Measurements from ENCODE around the gene GAREM1. TPM values are rescaled to one million over a fixed set of nuclear protein-coding genes. Genes with fewer than 3 reads are reported as not detected.
"Not testable (repeated sequence)": the region's sequence is repeated elsewhere in the genome, so short reads cannot be mapped to it uniquely, and the experiment has no call there.

Gene GAREM1
- total RNA-seq, 1 donor from 2014 or later = 11.6 TPM

DNA sequence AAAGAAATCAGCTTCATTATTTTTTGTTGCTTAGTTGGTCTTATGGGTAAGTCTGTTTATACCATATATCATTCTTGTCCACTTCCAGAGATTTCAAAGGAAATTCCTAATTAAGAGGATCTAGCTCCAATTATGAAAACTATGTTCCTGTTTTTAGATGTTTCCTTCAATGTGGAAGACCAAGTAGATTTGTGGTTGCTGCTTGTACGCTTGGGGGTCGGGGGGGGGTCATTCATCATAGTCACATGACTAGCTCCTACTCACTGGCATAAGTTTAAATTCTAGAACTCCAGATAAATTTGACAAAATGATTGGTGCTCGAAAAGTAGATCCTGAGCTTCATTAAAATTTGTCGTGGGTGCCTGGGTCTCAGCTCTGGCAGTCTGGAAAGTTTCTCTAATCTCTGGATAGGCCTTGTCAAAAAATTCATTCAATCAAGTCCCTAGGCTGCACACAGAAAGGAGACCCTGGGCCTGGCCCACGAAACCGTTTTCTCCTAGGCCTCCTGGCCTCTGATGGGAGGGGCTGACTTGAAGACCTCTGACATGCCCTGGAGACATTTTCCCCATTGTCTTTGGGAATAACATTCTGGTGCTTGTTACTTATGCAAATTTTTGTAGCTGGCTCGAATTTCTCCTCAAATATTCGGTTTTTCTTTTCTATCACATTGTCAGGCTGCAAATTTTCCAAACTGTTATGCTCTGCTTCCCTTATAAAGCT lies 218.4 kb downstream of the GAREM1 start:
- no peak for DNase-seq

DNA sequence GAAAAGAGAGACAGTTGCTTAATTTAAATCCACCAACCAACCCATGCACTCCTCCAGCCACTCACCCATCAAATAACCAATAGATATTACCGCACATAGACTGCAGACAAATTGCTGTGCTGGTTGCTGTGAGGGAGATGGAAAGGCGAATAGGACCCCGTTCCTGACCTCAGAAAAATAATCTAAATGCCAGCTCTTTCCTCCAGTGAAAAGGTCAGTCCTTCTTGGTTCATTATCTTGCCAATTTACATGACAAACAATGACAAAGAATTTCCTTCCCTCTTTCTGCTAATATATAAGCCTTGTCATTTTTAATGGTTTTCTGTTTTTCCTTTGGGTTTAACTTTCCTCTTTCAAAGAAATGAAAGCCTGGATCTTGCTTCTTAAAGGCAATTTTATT lies 219.2 kb downstream of the GAREM1 start:
- no peak for DNase-seq

DNA sequence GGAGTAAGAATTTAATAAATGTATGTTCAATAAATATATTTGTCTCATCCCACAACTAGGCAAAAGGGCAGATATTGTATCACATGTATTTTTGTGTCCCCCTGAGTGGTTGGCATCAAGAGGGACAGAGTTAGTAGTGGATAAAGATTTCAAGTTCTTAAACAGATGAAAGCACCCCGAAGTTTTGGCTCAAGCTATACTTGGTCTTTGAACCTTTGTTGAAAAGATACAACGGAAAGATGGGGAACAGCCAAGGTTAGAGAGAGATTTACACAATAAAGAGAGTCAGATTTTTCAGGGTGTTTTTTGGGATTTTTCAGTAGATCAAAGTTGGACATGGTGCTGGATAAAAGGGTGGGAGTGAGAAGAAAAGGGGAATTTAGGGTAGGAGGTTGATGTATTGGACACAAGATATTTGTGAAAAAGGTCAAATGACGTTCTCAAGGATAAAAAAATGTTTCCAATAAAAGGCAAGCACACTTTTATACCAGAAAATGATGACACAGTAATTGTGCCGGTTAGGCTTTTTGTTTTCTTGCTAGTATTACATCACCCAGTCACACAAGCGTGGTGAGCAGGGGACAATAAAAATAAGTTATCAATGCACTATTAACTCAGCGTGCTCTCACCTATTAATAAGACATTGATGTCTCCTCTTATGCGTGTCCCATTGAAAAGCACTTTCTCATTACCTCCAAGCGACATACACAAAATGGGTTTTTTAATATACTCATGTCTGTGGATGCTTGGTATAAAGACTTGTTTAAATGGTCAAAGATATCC lies 221.3 kb downstream of the GAREM1 start:
- no peak for DNase-seq

DNA sequence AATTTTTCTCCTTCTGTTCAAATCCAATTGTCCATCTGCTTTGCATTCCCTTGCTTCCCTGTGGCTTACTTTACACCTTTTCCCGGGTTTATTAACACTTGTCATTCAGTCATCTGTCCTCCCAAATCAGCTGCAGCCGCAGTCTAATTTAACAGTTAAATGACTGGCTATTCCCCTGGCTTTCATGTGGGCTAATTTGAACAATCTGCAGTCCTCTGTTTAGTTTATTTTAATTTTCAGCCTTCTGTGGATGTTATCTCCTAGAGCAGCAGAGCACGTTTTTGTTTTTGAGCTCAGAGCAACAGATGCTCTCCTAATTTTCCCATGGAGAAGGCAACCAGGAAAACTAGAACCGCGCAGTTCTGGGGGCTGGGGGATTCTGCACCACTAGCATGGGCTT lies 225.8 kb downstream of the GAREM1 start:
- no peak for DNase-seq

DNA sequence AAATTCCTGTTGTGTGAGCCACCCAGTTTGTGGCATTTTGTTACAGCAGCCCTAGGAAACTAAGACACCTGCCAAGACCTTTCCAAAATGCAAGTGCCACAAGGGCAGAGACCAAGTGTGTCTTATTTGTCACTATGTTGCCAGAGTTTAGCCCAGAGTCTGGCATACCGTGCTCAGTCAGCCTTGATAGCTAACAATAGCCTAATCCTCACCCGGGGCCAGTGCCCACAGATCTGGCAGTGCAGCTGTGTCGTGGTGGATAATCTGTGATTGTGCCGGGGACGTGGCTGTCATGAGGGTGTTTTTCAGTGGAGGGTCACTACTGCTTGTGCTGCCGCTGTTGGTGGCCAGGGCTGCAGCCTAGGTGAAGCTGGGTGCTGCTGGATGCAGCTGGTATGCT lies 227.3 kb downstream of the GAREM1 start:
- no peak for DNase-seq

DNA sequence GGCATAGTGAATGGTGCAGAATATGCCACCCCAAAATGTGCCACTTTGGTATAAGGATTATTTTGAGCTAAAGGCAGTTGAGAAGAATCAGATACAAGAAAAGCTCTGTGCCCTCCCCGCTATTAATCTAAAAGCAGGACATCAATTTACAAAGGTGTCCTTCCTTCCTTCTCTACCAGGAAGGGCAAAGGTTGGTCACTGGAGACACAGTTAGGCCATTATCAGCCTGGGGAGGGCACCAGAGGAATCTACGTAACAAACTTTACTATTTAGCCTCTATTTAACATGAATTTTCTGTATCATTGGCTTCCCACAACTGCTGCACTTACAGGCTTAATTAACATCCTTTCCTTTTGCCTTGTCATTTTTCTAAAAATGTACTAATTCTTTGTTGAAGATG lies 228.3 kb downstream of the GAREM1 start:
- DNase-seq = no peak

DNA sequence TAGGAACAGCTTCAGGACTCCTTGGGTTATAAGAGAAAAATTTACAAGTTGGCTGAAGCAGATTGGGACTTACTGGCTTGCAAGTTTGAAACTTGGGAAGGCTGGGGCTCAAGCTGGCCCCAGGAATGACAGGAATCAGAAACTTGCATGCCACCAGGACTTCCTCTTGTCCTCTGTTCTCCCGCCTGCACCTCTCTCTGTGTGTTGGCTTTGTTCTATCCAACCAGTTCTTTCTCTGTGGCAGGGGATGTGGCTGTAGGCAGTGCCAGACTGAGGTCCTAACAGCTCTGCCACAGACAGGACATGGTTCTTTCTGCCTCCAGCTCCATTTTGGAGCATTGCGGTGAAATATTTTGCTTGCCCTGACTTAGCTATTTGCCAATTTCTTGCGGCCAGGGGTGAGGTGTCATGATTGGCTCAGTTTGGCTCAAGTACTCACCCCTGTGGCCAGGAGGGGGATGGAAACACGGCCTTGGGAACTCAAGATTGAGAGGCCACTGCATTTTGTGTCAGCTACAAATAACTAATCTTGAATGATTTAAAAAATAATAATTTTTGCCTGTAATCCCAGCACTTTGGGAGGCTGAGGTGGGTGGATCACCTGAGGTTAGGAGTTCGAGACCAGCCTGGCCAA lies 231.9 kb downstream of the GAREM1 start:
- DNase-seq = no peak

DNA sequence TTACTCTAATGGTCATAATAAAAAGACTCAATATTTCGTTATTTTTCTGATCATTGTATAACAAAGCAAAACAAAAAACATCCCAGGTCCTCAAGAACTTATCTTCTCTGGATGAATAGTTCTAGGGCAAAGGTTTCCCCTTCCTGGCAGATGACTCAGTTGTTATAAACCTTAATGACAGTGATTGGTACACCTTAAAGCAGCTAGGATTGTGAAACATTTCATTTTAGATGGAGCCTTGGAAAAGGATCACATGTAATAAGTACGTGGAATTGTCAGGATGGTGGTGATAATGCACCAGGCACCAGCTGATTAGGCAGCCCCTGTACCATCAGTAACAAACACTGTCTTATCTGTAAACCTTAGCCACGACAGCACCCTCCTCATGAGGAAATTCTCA lies 233.6 kb downstream of the GAREM1 start:
- no peak for DNase-seq

DNA sequence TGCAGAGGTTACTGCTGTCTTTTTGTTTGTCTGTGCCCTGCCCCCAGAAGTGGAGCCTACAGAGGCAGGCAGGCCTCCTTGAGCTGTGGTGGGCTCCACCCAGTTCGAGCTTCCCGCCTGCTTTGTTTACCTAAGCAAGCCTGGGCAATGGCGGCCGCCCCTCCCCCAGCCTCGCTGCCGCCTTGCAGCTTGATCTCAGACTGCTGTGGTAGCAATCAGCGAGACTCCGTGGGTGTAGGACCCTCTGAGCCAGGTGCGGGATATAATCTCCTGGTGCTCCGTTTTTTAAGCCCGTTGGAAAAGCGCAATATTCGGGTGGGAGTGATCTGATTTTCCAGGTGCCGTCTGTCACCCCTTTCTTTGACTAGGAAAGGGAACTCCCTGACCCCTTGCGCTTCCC lies 237.3 kb downstream of the GAREM1 start:
- DNase-seq = not testable (repeated sequence)

DNA sequence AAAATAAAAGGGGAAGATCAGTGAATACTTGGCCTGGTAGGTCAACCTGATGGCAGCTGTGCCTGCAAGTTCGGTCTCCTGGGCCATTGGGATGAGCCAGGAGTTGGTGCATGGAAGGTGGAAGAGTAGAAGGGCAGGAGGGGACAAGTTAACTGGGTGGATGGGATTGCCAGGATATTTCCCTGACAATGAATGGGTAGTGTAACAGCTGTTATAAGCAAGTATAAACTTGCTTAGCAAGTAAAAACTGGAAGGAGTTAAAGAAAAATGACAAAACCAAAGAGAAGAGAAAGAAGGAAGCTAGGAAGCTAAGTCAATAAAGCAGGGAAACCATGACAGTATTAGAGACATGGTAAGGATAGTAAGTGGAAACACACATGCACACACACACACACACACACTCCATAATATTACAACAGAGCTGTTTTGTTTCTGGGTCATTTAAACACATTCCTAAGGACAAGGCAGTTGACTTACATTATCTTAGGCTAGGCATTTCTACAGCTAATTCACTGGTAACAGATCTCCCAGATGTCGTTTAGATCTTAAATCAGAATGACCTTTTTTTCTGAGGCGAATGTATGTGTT lies 251.2 kb downstream of the GAREM1 start:
- no peak for DNase-seq

DNA sequence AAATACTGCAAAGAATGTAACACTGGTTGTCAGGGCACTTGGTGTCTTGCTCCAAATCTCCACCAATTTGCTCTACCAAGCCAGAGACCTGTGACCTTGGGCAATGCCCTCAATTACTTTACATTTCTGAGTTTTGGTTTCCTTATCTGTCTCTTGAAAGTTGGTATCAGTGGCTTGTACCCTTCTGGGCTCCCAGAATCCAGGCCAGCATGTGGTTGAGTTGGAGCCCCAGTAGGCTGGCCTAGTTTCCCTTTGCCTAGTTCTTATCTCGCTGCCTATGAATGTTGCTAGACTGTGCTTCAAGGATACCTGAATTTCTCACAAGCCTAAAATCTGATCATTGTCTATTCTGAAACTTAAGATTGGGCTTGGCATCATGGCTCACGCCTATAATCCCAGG lies 254.3 kb downstream of the GAREM1 start:
- no peak for DNase-seq

DNA sequence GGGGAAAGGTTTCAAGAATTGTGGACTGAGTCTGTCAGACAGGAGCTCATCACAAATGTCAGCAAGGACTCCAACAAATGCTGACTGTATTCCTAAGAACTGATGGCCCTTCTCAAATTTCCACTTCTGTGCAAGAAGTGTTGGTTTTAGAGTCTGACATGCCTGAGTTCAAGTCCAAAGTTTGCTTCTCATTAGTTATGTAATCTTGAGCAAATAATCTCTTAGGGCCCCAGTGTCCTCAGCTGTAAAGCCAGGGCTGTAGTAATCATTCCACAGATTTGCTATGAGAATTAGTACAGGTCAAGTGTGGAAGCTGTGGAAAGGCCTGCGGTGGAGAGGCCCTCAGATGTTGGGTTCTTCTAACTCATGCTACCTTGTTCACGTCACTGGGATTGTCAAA lies 257.0 kb downstream of the GAREM1 start:
- DNase-seq = no peak

Small RNAs within 50 kb of the gene (small RNA-seq; reads per million reads assigned to genes)
- not detected for gene RF00019 (ENCODE audit: low replicate concordance)
